NCI-H2107 (cell line): Measurements from ENCODE around the gene IQCE.
A peak's percentile ranks its signal among the peaks of the same experiment; 100 is the strongest.
"Not testable (repeated sequence)": the region's sequence is repeated elsewhere in the genome, so short reads cannot be mapped to it uniquely, and the experiment has no call there.

Experiments used
- DNase-seq: peaks from one replicate; lab custom pipeline; 2025; lab: John Stamatoyannopoulos, UW

The IQCE gene

GRCh38 chr7:2521952-2522591, 36.7 kb upstream of the IQCE start:
- no peak for DNase-seq

DNA sequence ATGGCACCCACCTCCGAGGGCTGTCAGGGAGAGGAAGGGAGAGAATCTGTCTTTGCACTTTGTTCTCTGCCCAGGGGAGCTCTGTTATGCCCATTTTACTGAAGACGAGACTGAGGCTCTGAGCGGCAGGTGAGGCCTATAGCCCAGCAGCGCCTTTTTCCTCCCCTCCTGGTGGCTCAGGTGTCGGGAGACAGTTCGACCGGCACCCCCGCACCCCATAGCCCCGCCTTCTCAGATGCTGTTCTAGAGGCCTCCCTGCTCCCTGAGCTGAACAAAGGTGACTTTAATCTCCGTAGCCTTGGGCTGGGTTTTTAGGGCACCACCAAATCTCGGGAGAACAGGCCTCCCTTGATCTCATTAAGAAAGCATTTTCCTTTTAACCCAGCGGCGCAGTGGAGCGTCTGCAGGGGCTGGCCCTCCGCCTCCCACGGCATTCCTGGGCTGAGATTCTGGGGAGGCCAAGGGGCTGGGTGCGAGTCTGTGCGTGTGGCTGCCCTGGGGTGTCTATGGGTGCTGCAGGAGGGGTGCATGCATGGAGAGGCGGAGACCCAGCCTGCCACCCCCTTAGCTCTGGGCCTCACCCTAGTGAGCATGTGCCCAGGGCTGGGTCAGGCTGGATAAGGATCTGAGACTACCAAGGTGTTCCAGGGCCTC, 35.9 kb upstream of the IQCE start:
- peak; percentile 56 for DNase-seq

- peak; percentile 60 for DNase-seq
These were observed 35.3 kb upstream of the IQCE start for GRCh38 chr7:2523461-2523936.

DNA sequence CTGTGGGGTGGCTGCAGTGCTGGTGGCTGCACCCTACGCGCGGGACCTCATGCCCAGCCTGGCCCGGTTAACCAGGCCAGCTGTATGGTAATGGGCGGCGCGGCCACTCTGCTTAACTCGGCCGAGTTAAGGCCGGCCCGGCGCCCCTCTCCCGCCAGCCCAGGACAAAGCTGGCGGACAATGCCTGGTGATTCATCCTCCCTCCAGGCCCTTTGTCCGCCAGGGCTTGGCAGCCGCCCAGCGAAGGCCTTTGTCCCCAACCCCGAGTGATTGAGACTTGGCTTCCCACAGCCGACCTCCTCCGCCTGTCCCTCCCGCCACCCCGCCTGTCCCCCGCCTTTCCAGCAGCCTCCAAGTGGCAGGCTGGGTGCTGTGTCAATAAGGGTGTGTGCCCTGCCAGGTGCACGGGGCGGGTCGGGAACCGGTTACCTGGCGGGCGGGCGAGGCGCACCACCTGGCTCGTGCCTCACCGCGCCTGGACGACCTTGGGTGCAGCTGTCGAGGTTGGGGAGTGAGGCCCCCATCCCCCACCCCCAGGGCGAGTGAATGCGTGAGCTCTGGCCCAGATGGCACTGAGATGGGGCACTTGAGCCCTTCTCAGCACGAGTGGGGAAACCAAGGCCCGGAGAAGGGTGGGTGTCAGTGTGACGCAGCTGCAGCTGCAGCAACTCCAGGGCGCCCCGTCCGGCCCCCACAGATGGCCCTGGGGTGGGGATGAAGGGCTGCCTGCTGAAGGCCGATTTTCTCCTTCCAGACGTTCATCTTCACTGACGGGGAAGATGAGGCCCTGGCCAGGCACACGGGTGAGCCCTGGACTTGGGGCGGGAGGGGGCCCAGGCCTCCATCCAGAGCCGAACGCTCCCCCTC, 34.6 kb upstream of the IQCE start:
- peak; percentile 88 for DNase-seq

DNA sequence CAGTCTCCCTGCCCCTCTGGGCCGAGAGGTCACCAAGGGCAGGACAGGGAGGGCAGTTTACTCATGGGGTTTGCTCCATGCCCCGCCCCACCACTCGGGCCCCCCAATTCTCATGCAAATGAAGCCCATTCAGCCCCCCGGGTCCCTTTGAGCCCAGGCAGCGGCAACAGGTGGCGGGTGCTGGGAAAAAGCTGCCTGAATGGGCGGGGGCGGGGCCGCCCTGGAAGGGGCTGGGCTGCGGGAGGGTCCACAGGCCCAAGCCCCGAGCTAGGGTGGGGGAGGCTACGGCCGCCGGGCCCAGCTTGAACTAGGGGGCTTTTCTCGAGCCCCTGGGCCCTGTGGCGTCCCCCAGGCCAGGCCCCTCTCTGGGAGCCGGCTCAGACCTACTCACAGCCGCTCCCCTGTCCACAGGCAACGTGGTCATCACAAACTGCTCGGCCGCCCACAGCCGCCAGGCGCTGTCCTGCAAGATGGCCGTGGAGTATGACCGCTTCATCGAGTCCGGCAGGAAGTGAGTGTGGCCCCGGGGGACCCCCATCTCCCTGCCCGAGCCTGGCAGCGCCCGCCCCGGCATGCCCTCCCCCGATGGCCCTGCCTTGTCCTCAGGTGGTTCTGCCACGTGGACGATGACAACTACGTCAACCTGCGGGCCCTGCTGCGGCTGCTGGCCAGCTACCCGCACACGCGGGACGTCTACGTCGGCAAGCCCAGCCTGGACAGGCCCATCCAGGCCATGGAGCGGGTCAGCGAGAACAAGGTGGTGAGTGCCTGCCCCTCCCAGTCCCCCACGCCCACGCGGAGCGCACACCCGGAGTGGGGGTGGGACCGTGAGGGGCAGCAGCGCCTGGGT, 33.7 kb upstream of the IQCE start:
- no peak for DNase-seq

GRCh38 chr7:2525658-2526630, 32.8 kb upstream of the IQCE start:
- peak; percentile 78 for DNase-seq

- DNase-seq: no peak
These were observed 31.9 kb upstream of the IQCE start for GRCh38 chr7:2526659-2527504.

DNA sequence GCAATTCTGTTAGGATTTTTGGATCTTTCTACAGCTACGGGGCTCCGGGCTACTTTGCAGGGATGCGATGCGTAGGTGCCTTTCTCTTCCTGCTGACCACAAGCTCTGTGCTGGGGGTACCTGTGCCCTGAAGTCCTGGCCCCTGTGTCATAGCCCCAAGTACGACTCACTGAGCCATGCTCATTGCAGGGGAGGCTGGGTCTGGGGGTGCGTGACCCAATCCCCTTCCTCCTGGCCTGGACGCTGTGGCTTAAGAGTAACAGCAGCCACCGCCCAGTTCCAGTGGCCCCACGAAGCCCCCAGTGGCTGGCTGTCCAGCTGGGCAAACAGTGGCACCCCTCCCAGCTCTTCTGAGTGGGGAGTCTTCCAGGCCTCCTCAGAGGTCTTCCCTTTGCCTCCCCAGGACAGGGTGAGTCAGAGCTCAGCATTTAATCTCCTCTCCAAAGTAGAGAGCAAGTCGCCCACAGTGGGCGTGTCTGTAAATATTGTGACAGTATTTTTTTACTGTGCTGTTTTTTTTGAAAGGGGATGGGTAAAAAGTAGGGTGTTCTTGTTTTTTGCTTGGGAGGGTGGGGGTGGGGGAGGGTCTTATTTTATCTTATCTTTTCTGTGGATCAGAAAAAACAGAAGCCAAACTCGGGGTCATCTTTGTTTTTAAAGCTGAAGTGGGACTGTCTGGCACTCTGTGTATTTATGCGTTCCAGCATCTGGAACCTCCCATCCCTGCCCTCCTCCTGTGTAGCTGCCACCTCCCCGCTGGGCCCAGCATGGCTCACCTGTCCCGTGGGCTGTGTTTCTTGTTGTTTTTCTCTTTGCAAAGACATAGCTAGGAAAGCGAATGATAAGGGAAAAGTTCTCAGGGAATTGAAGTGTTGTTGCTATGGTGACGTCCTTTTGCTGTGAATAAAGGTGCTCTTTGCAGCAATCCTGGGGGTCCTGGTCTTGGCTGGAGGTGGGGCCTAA, 31.0 kb upstream of the IQCE start:
- no peak for DNase-seq

DNA sequence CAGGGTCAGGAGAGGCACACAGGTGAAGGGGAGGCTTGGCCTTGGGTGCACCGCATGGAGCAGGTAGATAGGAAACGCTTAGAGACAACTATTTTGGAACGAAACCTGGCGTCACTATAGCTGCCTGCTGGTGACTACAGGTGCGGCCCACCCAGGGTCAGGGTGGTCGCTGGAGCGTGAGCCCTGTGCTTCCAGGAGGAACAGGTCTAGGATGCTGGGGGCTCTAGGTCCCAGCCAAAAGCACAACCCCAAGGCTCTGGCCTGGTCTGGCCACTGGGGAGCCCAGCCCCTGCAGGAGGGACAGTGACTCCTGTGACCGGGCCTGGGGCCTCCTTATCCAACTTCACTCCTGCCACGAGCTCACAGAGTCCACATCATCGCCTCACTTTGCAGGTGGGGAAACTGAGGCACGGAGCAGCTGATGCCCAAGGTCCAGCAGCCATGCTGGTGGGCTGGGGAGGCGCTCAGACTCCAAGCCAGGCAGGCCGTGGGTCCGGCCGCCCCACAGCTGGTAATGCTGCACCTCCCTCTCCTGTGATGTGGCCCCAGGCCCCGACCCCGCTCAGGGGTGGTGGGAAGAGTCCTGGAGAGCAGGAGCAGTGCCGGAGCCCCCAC, 30.2 kb upstream of the IQCE start:
- DNase-seq: no peak

GRCh38 chr7:2529161-2530070, 29.4 kb upstream of the IQCE start:
- DNase-seq: no peak

- no peak for DNase-seq
These were observed 28.4 kb upstream of the IQCE start for GRCh38 chr7:2530071-2530987.

GRCh38 chr7:2530994-2531795, 27.6 kb upstream of the IQCE start:
- not testable (repeated sequence) for DNase-seq

- DNase-seq: not testable (repeated sequence)
These were observed 27.0 kb upstream of the IQCE start for GRCh38 chr7:2531796-2532110.

DNA sequence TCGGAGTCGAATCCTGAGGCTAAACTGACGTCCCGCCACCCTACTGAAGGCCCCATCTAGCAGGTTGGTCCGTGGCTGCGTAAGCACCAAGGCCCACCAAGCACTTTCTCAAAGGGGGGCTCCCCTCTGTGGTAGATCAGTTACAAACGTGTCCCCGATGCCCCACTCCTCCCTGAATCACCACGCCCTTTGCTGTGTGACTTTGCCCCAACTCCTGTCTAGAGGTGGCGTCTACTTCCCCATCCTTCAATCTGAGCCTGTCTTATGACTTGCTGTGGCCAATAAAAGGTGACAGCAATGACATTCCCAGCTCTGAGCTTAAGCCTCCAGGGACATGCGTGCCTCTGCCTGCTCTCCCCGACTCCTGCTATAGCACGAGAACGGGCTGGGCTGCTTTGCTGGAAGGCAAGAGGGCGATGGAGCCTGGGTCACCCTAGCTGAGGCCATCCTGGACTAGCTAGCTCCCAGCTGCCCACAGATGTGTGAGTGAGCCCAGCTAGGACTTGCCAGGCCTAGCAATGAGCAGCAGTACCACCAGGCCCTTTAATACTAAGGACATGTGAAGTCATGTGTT, 26.5 kb upstream of the IQCE start:
- not testable (repeated sequence) for DNase-seq

DNA sequence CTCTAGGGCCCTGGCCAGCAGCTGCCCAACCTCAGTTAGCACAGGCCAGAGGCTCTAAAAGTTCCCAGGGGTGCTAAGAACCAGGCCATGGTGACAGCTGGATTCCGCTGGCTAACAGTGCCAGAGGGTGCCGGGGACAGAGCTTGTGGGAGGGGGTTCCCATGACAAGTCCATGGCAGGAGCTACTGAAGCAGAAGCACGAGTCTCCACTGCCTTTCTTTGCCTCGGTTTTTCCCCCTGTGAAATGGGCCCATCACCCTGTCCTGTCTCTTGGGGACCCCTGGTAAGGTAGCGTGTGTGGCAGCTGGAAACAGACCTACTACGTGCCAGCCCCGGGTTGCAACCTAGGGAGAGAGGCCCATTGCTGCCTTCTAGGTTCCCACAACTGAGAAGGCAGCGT, 26.0 kb upstream of the IQCE start:
- not testable (repeated sequence) for DNase-seq
